Measurements from ENCODE around the gene EIF5A2.

The EIF5A2 gene

GRCh38 chr3:170914212-170914611 lies 5.8 kb upstream of the EIF5A2 start:
- DNase-seq, result no peak
- no peak overlapping the region for H3K4me3 Mint-ChIP-seq
- TF ChIP-seq, protein P1, sequence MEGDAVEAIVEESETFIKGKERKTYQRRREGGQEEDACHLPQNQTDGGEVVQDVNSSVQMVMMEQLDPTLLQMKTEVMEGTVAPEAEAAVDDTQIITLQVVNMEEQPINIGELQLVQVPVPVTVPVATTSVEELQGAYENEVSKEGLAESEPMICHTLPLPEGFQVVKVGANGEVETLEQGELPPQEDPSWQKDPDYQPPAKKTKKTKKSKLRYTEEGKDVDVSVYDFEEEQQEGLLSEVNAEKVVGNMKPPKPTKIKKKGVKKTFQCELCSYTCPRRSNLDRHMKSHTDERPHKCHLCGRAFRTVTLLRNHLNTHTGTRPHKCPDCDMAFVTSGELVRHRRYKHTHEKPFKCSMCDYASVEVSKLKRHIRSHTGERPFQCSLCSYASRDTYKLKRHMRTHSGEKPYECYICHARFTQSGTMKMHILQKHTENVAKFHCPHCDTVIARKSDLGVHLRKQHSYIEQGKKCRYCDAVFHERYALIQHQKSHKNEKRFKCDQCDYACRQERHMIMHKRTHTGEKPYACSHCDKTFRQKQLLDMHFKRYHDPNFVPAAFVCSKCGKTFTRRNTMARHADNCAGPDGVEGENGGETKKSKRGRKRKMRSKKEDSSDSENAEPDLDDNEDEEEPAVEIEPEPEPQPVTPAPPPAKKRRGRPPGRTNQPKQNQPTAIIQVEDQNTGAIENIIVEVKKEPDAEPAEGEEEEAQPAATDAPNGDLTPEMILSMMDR (IDR thresholded peaks at IDR 0.05), result no peak
- peaks cover 47% of the 10 kb centered on the region for H3K9me3 Mint-ChIP-seq
- H3K27me3 Mint-ChIP-seq (ENCODE audit: low read depth, poor library complexity), result peaks cover 3% of the 10 kb centered on the region
- peaks cover 7% of the 10 kb centered on the region for H3K36me3 Mint-ChIP-seq (ENCODE audit: low read depth)
- no peaks in the 10 kb centered on the region for H3K4me1 Mint-ChIP-seq
- H3K27ac Mint-ChIP-seq, result no peak overlapping the region

GRCh38 chr3:170911051-170911450 lies 2.6 kb upstream of the EIF5A2 start:
- Mint-ChIP-seq H3K27me3 (ENCODE audit: low read depth, poor library complexity) (peaks cover 13% of the 10 kb centered on the region), H3K27ac (no peak overlapping the region), H3K36me3 (ENCODE audit: low read depth) (no peaks in the 10 kb centered on the region), H3K9me3 (peaks cover 27% of the 10 kb centered on the region), H3K4me3 (no peak overlapping the region), H3K4me1 (peaks cover 14% of the 10 kb centered on the region)
- TF ChIP-seq, protein P1 (IDR thresholded peaks at IDR 0.05), result no peak
- no peak for DNase-seq

DNA sequence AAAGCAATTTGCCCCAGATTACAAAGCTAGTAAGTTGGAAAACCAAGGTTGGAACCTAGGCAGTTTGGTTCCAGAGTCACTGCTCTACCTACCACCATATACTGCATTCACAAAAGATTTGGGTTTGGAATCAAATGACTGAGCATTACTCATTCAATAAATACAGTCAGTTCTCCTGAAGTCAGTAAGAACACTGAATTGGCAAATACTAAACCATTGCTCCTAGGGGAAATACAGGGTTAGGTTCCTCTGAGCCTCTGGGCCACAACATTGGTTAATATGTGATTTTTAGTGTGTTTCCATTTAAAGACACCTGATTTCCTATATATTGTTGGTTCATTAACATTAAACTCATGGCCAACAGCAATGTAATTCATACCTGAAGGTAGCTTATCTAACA lies 2.1 kb upstream of the EIF5A2 start:
- peaks cover 25% of the 10 kb centered on the region for H3K9me3 Mint-ChIP-seq
- H3K27me3 Mint-ChIP-seq (ENCODE audit: low read depth, poor library complexity), result peaks cover 13% of the 10 kb centered on the region
- peaks cover 14% of the 10 kb centered on the region for H3K4me1 Mint-ChIP-seq
- DNase-seq, result no peak
- no peak overlapping the region for H3K27ac Mint-ChIP-seq
- H3K4me3 Mint-ChIP-seq, result no peak overlapping the region
- TF ChIP-seq, protein P1 (IDR thresholded peaks at IDR 0.05), result no peak
- no peaks in the 10 kb centered on the region for H3K36me3 Mint-ChIP-seq (ENCODE audit: low read depth)

GRCh38 chr3:170909129-170909903 lies 879 bp upstream of the EIF5A2 start:
- TF ChIP-seq, protein P1 (IDR thresholded peaks at IDR 0.05), result no peak
- no peak for DNase-seq
- no peak overlapping the region for H3K27ac Mint-ChIP-seq

GRCh38 chr3:170907637-170908234 lies 701 bp downstream of the EIF5A2 start:
- H3K4me3 Mint-ChIP-seq, result peak overlapping the region; percentile 96
- peaks cover 24% of the 10 kb centered on the region for H3K9me3 Mint-ChIP-seq
- TF ChIP-seq, protein P1 (IDR thresholded peaks at IDR 0.05), result no peak
- no peak overlapping the region for H3K27ac Mint-ChIP-seq
- peak; percentile 14 for DNase-seq
- peaks cover 14% of the 10 kb centered on the region for H3K4me1 Mint-ChIP-seq
- peaks cover 17% of the 10 kb centered on the region for H3K27me3 Mint-ChIP-seq (ENCODE audit: low read depth, poor library complexity)
- peaks cover 6% of the 10 kb centered on the region for H3K36me3 Mint-ChIP-seq (ENCODE audit: low read depth)

More at GRCh38 chr3:170909129-170909903, 879 bp upstream of the EIF5A2 start:
- Mint-ChIP-seq H3K4me3 (peak overlapping the region; percentile 96), H3K4me1 (peaks cover 14% of the 10 kb centered on the region), H3K36me3 (ENCODE audit: low read depth) (no peaks in the 10 kb centered on the region), H3K9me3 (peaks cover 24% of the 10 kb centered on the region), H3K27me3 (ENCODE audit: low read depth, poor library complexity) (peaks cover 19% of the 10 kb centered on the region)

Data from nephron progenitor cell (in vitro differentiated cells).